ENCODE results near the gene RBBP6.
A peak's percentile ranks its signal among the peaks of the same experiment; 100 is the strongest.

RBBP6 gene

DNA sequence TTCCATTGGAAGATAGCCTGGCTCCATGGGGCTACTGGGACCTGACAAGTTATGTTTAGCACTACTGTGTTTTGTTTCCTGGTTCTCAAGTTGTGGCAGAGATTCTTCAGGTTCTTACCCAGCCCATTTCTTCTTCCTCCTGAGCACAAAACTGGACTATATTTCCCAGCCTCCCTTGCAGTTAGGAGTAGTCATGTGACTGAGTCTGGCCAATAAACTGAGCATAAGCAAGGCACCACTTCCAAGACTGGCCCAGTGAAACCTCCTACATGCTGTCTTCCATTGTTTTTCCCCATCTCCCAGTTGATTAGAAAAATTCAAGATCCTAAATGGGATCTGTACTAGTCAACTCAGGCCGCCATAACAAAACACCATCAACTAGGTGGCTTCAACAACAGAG, 28.2 kb upstream of the RBBP6 start:
- no peak overlapping the region for H3K27ac ChIP-seq
- TF ChIP-seq, protein P1, sequence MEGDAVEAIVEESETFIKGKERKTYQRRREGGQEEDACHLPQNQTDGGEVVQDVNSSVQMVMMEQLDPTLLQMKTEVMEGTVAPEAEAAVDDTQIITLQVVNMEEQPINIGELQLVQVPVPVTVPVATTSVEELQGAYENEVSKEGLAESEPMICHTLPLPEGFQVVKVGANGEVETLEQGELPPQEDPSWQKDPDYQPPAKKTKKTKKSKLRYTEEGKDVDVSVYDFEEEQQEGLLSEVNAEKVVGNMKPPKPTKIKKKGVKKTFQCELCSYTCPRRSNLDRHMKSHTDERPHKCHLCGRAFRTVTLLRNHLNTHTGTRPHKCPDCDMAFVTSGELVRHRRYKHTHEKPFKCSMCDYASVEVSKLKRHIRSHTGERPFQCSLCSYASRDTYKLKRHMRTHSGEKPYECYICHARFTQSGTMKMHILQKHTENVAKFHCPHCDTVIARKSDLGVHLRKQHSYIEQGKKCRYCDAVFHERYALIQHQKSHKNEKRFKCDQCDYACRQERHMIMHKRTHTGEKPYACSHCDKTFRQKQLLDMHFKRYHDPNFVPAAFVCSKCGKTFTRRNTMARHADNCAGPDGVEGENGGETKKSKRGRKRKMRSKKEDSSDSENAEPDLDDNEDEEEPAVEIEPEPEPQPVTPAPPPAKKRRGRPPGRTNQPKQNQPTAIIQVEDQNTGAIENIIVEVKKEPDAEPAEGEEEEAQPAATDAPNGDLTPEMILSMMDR (conservative IDR thresholded peaks at IDR 0.05; ENCODE audit: low read depth) = no peak
- POLR2A ChIA-PET (ENCODE audit: low non-redundant PET) = no interaction called here
- CTCF ChIA-PET = no interaction called here
- DNase-seq (ENCODE audit: low spot score) = no peak

DNA sequence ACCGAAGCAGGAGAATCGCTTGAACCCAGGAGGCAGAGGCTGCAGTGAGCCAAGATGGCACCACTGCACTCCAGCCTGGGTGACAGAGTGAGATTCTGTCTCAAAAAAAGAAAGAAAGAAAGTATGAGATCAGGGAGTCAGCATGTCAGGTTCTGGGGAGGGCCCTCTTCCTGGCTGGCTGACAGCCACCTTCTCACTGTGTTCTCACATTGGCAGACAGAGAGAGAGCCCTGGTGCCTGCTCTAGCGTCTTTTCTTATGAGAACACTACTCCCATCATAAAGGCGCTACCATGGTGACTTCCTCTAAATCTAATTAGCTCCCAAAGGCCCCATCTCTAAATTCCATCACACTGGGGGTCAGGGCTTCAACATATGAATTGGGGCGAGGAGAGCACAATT, 27.6 kb upstream of the RBBP6 start:
- DNase-seq (ENCODE audit: low spot score) = no peak
- TF ChIP-seq, protein P1 (conservative IDR thresholded peaks at IDR 0.05; ENCODE audit: low read depth) = no peak
- CTCF ChIA-PET = interaction anchor here (0.7 kb wide), 1 partner anchor 470 kb away, joined by 3 read pairs; no protein-coding TSS in a partner anchor
- no peak overlapping the region for H3K27ac ChIP-seq
- POLR2A ChIA-PET (ENCODE audit: low non-redundant PET) = no interaction called here

DNA sequence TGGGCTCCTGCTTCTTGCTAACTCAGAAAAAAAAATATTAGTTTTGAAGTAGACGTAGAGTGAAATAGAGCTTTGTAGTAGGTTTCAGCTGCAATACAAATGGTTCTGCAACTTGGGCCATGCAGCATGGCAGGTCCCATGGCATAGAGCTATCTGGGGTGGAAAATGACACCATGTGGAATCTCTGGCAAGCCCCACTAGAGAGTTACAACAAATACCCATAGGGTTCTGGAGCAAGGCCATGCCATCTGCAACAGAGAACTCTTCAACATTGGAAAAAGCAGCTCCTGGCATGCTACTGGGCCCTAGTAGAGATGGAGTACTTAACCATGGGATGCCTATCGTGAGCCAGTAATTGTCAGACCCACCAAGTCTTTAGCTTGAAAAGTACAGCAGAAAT, 25.3 kb upstream of the RBBP6 start:
- TF ChIP-seq, protein P1 (conservative IDR thresholded peaks at IDR 0.05; ENCODE audit: low read depth) = no peak
- H3K27ac ChIP-seq = no peak overlapping the region
- CTCF ChIA-PET = interaction anchor here (0.6 to 1.1 kb wide), 3 partner anchors 9 to 54 kb away, joined by 3 to 4 read pairs (median 4); no protein-coding TSS in a partner anchor
- DNase-seq (ENCODE audit: low spot score) = no peak
- POLR2A ChIA-PET (ENCODE audit: low non-redundant PET) = no interaction called here

DNA sequence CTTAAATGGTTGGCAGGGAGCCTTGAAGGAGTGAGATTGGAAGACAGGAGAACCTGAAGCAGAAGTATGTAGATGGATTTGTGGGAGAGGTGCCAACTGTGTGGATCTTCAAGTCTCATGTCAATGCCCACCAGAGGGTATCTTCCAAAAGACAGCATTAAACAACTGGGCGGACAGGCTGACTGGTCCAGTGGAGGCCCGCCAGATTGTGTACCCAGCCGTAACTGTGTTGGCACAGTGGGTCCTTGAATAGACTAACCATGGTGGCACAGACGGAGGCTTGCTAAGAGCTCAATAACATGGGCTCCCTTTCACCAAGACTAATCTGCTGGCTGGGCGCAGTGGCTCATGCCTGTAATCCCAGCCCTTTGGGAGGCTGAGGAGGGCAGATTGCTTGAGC, 24.2 kb upstream of the RBBP6 start:
- CTCF ChIA-PET = interaction anchor here (0.6 to 1.2 kb wide), 6 partner anchors 10 to 741 kb away, joined by 3 to 6 read pairs (median 4); no protein-coding TSS in a partner anchor
- TF ChIP-seq, protein P1 (conservative IDR thresholded peaks at IDR 0.05; ENCODE audit: low read depth) = no peak
- no peak for DNase-seq (ENCODE audit: low spot score)
- H3K27ac ChIP-seq = no peak overlapping the region
- POLR2A ChIA-PET (ENCODE audit: low non-redundant PET) = no interaction called here

DNA sequence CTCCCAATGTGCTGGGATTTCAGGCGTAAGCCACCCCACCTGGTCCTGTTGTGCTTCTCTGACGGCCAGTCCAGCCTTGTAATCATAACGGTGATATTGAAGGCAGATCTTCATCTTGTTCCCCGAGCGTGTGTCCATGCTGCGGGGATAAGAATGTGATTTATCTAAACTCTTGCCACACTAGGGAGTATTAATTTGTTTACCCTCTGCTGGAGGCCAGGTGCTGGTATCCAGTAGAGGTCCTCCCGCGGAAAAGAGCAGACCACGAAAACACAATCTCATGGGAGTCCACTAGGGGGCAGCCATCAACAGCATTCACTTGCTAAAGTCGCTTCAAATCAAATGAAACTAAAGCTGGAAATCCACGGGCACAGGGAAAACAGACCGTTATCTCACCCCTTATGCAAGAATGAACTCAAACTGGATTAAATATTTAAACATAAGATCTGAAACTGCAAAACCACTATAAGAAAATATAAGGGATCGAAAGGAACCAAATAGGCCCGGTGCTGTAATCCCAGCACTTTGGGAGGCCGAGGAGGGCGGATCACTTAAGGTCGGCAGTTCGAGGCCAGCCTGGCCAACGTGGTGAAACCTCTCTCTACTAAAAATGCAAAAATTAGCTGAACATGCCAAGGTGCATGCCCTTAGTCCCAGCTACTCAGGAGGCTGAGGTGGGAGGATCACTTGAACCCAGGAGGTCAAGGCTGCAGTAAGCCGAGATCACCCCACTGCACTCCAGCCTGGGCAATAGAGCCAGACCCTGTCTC, 22.3 kb upstream of the RBBP6 start:
- peak overlapping the region; percentile 25 for H3K27ac ChIP-seq
- TF ChIP-seq, protein P1 (conservative IDR thresholded peaks at IDR 0.05; ENCODE audit: low read depth) = peak; percentile 91
- POLR2A ChIA-PET (ENCODE audit: low non-redundant PET) = no interaction called here
- DNase-seq (ENCODE audit: low spot score) = peak; percentile 71
- CTCF ChIA-PET = interaction anchor here (0.6 to 1.3 kb wide), 20 partner anchors 10 to 711 kb away, joined by 3 to 9 read pairs (median 4); partner anchors contain the start of gene RBBP6

DNA sequence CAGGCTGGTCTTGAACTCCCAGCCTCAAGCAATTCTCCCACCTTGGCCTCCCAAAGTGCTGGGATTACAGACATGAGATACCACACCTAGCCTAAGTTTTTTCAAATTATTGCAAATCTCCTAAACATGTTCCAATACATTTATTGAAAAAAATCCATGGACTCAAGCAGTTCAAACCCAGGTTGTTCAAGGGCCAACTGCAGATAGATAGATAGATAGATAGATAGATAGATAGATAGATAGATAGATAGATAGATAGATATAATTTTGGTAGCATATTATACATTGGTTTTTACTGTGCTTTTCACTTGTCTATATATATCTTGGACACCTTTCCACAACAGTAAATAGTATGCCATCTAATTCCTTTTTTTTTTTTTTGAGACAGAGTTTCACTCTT, 20.9 kb upstream of the RBBP6 start:
- ChIA-PET POLR2A (ENCODE audit: low non-redundant PET) (no interaction called here), CTCF (no interaction called here)
- no peak overlapping the region for H3K27ac ChIP-seq
- DNase-seq (ENCODE audit: low spot score) = no peak
- TF ChIP-seq, protein P1 (conservative IDR thresholded peaks at IDR 0.05; ENCODE audit: low read depth) = no peak
